Hematopoietic multipotent progenitor cell treated with erythropoietin and hydrocortisone succinate and interleukin-3 and kit ligand, for 17 days (in vitro differentiated cells): ENCODE data around the gene ENAM.
"Not testable (repeated sequence)": the region's sequence is repeated elsewhere in the genome, so short reads cannot be mapped to it uniquely, and the experiment has no call there.

Experiments used
- DNase-seq: peaks from one replicate; pipeline ENCODE4 v3.0.0-alpha.2; 2015; ENCODE audit warnings: low spot score

The ENAM gene

DNA sequence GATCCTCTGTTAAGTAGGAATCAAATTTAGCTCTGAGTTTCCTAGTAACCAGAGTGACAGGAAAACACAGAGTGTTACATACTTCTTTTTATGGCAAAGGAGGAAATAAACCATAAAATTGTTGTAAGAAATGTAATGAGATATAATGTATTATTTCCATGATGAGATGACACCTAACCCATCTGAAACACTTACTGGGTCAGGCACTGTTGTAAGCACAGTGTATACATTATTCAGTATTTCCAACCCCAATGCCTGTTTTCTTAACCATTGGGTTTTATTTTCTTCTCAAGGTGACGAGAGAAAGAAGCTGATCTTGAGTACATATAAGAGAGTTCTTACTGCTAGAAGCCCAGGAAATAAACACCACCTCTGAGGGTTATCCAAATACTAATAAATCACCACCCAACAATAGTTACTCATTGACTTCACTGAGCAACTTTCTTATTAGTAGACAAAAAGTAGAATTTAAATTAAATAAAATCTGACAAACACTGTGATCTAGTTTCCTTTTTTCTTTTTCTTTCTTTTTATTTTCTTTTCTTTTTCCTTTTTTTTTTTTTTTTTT lies 4.2 kb upstream of the ENAM start:
- no peak for DNase-seq

DNA sequence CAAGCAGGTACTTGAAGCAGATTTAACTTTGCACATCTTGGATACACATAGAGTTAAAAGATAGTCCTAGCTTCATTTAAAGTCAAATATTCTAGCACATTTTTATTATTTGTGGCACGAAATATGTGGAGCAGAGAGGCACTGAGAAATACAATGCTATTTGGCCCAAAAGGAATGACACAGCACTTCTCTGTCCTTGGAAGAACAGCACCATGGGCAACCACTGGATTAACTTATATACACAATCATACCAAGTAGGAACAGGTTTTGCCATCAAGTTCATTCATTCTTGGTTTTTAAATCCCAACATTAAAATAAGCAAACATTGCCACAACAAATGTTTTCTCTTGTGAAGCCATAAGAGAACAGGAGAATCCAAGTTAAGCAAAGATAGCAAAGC lies 924 bp upstream of the ENAM start:
- DNase-seq = no peak

DNA sequence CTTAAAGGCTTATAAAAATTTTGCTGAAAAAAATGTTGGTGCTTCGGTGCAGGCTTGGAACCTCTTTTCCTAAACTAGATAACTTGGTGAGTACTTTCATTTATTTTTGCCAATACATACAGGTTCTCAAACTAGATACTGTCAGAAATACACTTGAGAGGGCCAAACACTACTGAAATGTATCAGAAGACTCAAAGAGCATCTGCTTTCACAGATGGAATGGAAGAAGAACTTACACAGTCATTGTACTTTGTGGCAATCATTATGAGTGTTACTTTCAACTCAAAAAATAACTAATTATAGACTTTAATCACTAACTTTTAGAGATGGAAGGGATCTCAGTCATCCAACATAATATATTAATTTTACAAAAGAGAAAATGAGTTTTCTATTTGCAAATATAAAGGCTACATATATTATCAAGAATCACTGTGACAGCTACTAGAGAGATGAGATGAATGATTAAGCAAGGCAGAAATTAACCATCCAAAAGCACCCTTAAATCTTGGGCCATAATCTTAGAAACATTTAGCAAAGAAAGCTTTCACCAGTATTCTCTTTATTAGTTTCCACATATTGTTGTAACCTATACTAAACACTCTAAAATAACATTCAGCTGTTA lies 1.0 kb downstream of the ENAM start:
- DNase-seq = no peak

DNA sequence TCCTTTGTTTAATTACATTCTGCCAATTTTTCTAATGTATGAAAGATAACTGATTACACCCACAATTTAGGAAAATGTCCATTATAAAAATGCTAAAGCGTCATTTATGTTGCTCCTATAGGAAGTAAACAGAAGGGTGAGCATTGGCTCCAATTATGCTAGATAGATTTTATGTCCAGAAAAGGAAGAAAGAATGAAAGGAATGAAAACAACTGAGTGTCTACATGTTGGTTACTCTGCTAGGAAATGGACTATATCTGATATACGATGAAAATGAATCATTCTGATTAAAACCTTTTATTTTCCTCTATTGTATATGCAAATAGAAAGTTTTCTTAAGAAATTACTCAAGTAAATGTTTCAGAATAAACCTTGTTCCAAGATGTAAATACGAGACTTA lies 1.6 kb downstream of the ENAM start:
- DNase-seq = no peak

DNA sequence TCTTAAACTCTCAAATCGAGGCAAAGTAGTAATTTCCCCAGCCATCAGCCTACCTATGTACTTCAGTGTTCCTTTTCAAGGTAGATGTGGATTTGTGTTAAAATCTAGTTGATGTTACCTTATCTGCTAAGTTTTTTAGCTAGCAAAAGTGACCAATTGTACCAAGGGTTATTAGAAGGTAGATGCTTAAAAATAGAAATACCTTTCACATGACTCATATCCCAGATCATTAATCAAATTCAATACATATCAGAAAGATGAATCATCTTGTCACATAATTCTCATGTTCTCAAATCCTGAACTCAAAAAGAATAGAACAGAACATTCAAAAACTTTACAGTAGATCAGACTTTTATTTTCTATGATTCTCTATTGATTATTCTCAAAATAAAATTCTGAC lies 3.5 kb downstream of the ENAM start:
- DNase-seq = no peak

DNA sequence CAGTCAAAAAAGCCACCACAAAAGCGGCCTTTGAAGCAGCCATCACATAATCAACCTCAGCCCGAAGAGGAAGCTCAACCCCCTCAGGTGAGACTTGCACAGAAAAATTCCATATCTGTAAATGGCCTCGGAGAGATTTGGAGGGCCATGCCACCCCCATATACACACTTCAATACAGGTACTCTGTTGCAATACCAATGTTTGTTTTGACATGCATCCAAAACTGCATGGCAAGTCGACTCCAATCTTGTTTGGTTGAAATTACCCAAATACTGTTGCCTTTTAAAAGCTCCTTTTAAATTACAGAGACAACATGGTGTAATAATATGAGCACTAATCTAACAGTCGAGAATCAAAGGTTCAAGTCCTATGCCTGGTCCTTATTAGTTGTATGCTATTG lies 5.9 kb downstream of the ENAM start:
- DNase-seq = no peak

DNA sequence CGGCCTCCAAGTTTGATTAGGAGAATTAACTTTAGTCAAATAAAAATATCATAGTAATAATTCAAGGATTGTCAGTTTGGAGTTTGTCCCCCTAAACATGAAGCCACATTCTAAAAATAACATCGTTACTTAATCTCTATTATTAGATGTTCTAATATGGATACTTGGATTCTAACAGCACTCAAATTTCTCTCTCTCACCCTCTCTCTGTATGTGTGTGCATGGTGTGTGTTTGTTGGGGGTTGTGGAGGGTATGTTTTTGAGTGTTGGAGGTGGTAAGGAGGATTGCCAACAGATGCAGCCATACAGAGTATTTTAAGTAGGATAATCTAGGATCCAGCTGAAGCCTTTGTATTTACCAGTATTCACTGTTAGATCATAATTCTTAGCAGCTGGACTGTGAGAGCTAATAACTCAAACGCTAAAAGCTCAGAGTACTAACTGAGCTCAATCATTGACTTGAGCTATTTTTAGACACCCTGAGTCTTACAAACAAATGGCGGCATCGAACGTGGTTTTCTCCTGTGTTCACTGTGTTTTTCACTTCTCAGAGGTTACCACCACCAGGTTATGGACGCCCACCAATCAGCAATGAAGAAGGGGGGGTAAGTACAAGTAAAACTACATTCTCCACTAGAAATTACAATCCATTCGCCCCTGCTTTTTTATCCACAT lies 8.8 kb downstream of the ENAM start:
- no peak for DNase-seq

DNA sequence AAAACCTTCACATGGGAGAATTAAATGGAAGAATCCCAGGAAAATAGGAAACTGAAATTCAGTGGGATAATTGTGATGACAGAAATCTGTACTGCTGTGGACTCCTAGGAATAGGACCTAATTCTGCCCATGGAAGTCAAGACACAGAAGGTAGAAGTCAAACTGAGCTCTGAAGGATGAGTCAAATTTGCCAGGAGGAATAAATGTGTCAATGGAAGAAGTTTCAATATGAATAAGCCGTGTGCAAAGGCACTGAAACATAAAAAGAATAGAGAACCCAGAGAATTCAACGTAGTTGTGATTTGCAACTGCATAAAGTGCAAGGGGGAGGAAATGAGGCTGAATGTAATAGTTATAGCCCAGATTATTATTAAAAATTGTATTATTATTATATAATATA lies 11.6 kb downstream of the ENAM start:
- no peak for DNase-seq

DNA sequence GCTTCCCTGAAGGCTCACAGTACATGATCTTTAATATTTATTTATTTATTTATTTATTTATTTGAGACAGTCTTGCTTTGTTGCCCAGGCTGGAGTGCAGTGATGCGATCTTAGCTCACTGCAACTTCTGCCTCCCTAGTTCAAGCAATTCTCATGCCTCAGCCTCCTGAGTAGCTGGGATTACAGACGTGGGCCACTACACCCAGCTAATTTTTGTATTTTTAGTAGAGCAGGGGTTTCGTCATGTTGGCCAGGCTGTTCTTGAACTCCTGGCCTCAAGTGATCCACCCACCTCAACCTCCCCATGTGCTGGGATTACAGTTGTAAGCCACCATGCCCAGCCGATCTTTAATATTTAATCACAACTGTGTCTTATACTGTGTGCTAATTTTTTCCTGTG lies 22.2 kb downstream of the ENAM start:
- DNase-seq = not testable (repeated sequence)

DNA sequence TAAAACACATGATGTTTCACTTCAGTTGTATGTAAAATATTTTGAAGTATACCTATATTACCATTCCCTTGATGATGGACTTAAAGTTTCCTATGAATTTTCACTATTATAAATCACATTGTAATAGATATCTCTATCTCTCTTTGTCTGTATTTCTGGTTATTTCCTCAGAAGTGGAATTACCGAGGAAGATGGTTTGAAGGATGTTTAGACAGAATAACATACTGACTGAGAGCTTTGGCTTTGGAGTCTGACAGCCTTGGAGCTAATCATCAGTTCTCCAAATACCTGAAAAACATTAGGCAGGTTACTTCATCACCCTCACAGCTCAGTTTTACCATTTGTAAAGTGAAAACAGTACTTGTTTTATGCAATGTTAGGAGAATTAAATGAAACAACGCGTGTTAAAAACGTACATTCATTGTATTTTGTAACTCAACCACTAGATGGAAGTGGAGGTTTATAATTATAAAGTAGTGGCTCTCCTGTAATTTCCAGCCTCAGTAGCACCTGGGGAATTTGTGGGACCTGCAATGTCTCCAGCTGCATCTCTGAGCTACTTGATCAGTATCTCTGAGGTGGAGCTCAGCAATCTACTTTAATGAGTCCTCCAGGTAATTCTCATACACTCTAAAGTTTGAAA lies 23.4 kb downstream of the ENAM start:
- peak; percentile 57 for DNase-seq

DNA sequence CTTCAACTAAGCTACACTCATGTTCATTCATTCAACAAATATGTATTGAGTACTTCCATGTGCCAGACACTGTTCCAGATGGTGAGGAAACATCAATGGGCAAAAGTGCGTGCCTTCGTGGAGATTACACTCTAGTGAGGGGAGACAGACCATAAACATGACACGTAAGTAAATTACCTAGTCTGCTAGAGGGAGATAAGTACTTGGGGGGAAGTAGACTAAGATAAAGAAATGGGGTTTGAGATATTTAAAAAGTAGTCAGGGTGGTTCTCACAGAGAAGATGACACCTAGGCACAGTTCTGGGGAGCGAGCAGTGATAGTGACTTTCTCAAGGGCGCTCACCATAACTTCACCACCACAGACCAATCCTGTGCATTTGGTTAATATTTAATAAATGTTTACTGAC lies 26.1 kb downstream of the ENAM start:
- DNase-seq = peak; percentile 55

DNA sequence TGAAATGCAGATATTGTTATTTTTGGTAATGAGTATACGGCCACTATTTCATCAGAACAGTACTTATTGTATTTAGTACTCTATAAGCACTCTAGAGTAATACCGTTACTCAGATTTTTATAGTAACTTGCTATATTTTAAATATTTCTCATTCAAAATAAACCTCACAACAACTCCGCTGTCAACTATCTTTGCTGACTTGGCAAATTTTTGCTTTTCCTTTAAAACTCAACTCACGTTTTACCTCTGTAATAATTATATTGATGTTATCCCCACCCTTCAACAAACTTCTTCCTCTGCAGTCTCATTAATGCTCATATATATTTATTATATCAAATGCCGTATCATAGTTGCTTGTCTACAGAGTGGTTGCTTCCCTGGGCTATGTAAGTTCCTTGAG lies 28.8 kb downstream of the ENAM start:
- no peak for DNase-seq

DNA sequence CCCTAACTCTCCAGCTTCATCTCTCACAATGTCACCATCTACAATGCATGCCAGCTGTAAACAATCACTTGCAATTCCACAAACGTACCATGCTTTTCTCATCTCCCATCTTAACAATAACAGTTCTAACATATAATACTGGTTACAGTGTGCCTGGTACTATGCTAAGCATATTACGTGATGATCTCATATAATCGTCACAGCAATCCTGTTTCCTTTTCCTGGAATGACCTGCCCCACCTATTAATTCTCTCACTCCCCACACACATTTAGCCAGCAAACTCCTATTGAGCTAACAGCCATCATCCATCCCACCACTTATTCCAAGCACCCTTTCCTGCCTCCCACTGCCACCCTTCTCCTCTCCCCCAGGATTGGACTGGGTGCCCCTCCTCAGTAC lies 29.9 kb downstream of the ENAM start:
- no peak for DNase-seq

DNA sequence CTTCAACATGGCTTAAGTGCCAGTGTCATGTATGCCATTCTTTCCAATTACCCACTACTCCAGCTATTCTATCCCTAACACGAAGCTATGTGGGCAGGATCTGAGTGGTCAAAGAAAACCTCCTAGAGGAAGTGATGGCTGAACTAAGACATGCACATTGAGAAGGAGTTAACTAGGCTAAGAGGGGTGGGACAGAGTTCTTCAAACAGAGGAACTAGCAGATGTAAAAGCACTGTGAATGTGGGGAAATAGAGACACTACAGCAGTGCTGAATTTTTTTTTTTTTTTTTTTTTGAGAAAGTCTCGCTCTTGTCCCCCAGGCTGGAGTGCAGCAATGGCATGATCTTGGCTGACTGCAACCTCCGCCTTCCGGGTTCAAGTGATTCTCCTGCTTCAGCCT lies 31.6 kb downstream of the ENAM start:
- DNase-seq = no peak

DNA sequence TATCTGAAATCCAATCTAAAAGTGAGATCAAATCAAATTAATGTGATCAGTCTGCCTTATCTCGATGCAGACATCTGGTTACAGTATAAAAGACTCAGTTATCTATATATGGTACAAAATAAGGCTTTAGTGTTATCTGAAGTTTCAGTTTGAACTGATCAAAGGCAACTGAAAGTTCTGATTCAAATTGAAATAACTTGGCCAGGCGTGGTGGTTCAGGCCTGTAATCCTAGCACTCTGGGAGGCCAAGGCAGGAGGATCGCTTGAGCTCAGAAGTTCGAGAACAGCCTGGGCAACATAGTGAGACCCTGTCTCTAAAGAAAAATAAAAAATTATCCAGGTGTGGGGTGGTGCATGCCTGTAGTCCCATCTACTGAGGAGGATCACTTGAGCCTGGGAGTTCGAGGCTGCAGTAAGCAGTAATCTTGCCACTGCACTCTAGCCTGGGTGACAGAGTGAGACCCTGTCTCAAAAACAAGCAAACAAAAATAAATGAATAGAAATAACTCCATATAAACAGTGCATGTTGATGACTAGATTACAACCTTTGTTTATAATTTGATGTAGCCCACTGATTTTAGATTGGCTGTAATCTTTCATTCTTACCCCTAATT lies 32.9 kb downstream of the ENAM start:
- not testable (repeated sequence) for DNase-seq

DNA sequence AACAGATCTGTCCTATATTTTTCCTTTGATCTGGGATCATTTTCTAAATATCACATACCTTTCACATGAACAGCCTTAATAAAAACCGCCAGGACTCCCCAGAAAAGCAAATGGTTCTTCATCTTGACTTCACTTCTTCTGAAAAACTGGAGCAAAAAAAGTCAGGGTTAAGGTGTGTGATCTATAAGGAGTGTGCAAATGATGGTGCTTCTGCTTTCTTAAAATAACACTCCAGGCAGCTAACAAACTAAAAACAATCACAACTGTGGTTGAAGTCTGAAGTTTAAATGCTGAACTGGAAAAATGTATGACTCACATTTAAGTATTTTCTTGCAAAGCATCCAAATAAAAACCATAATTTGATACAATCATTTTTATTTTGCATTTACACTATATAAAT lies 37.8 kb downstream of the ENAM start, which contains the start of gene JCHAIN:
Gene JCHAIN (minus strand): TSS at position 140 of the 400 bp plus-strand sequence. CDS start 18 bp downstream, at position 122.
- DNase-seq = no peak

DNA sequence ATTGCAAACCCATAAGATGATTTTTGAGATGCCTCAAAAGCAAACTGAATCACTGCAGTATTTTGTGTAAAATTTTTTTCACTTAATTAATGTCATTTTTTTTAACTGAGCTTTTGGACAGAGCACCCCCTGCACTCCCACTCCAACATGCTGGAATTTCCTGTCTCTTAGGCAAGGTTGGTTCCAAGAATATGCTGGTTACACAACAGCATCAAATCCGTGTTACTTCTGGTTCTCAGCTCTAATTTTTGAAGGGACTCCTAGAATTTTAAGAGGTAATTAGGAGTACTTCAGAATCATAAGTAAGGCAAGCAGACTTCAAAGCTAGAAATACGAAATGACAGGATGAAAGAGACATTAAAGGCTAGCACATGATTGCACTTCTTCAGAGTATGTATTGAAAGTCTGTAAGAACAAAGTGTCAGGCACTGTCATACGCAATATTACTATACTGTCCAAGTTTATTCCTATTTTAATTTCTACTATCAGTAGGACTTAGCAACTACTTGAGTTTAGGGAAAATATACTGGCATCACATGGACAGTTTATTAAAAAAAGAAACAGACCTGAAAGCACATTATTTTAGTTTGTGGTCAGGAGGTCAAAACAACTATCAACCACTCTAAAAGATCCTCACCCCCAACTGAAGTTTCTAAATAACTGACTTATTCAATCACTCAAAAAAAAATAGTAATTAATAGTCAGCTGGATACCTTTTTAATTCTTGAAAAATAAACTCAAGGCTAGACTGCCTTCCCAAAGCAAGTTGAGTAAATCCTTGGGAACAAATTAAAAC lies 39.4 kb downstream of the ENAM start:
- no peak for DNase-seq

DNA sequence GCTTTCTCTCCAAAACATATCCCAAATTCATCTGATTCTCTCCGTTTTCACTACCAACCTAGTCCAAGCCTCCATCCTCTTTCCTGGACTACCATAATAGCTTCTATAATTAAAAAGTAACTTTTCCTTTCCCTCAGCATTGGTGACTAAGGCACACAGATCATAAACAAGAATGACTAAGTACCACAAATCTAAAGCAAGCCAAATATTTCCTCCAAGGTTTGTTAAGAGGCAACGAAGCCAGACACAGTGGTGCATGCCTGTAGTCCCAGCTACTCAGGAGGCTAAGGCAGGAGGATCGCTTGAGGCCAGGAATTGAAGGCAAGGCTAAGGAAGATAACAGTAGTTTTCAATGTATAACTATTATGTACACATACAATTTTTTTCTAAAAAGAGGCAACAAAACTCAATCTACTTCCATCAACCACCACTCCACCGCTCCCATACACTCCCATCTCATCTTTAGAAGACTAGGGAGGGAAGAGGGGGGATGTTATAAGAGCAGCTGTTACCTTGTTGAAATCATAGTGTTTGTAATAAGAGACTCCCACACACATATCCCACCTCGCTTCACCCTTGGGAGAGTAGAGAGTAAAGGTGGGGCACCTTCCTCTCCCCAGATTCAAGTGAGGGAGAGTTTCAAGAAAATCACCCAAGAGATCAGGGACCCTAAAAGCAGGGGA lies 41.9 kb downstream of the ENAM start:
- no peak for DNase-seq

DNA sequence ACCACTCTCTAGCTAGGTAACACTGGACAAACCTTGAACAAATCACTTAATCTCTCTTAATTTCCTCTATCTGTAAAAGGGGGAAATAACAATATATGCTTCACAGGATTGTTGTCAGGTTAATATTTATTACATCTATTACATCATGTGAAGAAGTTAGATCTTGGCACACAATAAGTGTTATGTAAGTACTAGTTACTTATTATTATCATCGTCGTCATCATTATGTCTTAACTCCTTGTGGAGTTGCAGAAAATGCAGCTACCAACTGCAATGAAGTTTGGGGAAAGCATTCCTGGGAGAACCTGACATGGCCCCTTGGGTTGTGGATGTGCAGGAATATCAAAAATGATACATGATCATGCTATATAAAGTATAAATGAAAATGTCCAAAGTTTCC lies 42.5 kb downstream of the ENAM start:
- no peak for DNase-seq

DNA sequence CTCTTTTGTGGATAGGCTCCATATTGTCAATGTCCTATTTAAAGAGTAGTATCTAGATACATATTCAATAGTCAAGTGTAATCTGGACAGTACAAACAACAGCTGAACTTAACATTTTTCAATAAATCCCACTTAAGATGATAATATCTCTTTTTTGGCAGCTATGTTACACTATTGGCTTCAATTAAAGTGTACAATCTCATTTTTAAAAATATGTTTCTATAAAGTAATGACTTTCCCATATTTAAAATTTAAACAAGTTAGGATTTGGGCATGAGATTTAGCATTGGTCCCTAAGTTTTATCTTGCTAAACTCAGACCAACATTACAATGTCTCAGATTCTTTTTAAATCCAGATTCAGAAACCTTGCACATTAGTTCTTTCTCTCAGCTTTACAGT lies 45.6 kb downstream of the ENAM start:
- no peak for DNase-seq

DNA sequence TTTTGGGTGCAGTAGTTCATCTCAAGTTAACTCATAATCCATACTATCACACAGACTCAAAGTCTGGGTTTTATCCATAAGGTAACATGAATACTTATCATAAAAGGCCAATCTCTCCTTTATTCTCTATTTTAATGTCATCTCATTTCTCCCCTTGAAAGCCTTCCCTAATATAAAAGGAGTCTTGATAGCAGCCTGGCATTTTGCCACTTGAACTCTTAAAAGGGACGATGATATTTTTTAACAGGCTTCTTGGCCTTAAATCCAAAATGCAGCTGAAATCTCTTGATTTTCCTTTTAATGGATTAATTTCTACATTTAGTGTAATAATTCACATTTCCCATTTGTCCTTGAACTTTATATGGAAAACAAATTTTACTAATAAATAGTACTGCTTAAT lies 46.2 kb downstream of the ENAM start:
- DNase-seq = no peak
